GM19397 (cell line): ENCODE data around the gene TECPR2.

Source experiments
- ATAC-seq: cut with Tn5 transposase; IDR thresholded peaks from one replicate; pipeline ENCODE4 v1.9.1; 2021; ENCODE audit warnings: mild to moderate bottlenecking, moderate library complexity; ENCODE audit not compliant: unreplicated experiment

The TECPR2 gene

GRCh38 chr14:102371361-102371760, 8.6 kb downstream of the TECPR2 start:
- ATAC-seq: no peak

- ATAC-seq: no peak
These were observed 10.4 kb downstream of the TECPR2 start for GRCh38 chr14:102373110-102373509.

- ATAC-seq: no peak
These were observed 11.5 kb downstream of the TECPR2 start for GRCh38 chr14:102374264-102374663.

GRCh38 chr14:102375119-102375518, 12.4 kb downstream of the TECPR2 start:
- ATAC-seq: no peak

- no peak for ATAC-seq
These were observed 15.0 kb downstream of the TECPR2 start for GRCh38 chr14:102377696-102378095.

- ATAC-seq: no peak
These were observed 16.1 kb downstream of the TECPR2 start for GRCh38 chr14:102378830-102379229.

- ATAC-seq: no peak
These were observed 24.3 kb downstream of the TECPR2 start for GRCh38 chr14:102387086-102387485.

- ATAC-seq: no peak
These were observed 26.5 kb downstream of the TECPR2 start for GRCh38 chr14:102389246-102389645.

GRCh38 chr14:102390064-102390855, 27.5 kb downstream of the TECPR2 start:
- no peak for ATAC-seq

- ATAC-seq: no peak
These were observed 29.8 kb downstream of the TECPR2 start for GRCh38 chr14:102392506-102392905.

- ATAC-seq: no peak
These were observed 32.1 kb downstream of the TECPR2 start for GRCh38 chr14:102394717-102395375.

- ATAC-seq: no peak
These were observed 33.8 kb downstream of the TECPR2 start for GRCh38 chr14:102396521-102396920.

- ATAC-seq: no peak
These were observed 40.3 kb downstream of the TECPR2 start for GRCh38 chr14:102403028-102403427.

GRCh38 chr14:102407258-102407657, 44.5 kb downstream of the TECPR2 start:
- ATAC-seq: no peak

GRCh38 chr14:102408724-102409123, 46.0 kb downstream of the TECPR2 start:
- no peak for ATAC-seq

GRCh38 chr14:102415671-102416070, 52.9 kb downstream of the TECPR2 start:
- no peak for ATAC-seq

GRCh38 chr14:102417001-102417431, 54.3 kb downstream of the TECPR2 start:
- ATAC-seq: no peak

GRCh38 chr14:102417646-102418045, 54.9 kb downstream of the TECPR2 start:
- ATAC-seq: no peak

GRCh38 chr14:102418169-102418852, 55.6 kb downstream of the TECPR2 start:
- ATAC-seq: no peak

GRCh38 chr14:102418853-102419240, 56.1 kb downstream of the TECPR2 start:
- ATAC-seq: no peak

GRCh38 chr14:102419276-102419675, 56.5 kb downstream of the TECPR2 start:
- ATAC-seq: no peak

- ATAC-seq: no peak
These were observed 57.0 kb downstream of the TECPR2 start for GRCh38 chr14:102419716-102420115.
